HT-29 (cell line): ENCODE results near the gene NRM. TPM values are rescaled to one million over a fixed set of nuclear protein-coding genes. Genes with fewer than 3 reads are reported as not detected.
"Not testable (repeated sequence)": the region's sequence is repeated elsewhere in the genome, so short reads cannot be mapped to it uniquely, and the experiment has no call there.

Source experiments
- DNase-seq: peaks from one replicate; pipeline ENCODE4 v3.0.0-alpha.2; 2015; ENCODE audit warnings: low spot score
- total RNA-seq: library from RNA; depleted of rRNA; stranded (reverse); fragments of >200 nt; shearing (Covaris generic); gene quantifications from 2 replicates; pipeline ENCODE4 v1.2.3, GENCODE V29; 2014

The NRM gene
- total RNA-seq, 1 experiment from 2014 or later: 18.3 TPM

DNA sequence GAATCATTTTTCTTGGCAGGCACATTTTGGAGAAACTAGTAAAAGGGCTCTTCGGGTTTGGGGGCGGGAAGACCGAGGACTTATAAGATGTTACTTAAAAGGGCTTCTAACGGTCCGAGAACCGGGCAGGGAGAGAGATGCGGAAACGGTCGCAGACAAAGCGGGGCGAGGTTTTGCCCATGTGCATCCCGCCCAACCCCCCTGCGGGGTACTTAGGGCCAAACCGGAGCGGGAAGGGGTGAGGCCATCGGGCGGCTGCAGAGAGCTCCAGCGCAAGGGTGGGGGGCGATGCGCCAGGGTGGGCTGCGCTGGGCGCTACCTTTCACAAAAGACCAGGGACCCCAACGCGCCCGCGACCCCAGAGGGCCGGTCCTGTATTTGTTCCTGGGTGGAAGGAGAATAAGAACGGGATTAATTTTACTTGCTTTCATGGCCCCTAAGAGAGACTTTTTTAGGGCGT, 30.0 kb upstream of the NRM start:
- DNase-seq: peak; percentile 68

GRCh38 chr6:30719791-30720737, 29.3 kb upstream of the NRM start, which contains the start of gene TUBB:
Gene TUBB, plus strand, starts transcription at chr6:30720352. Its CDS starts 155 bp downstream, at chr6:30720507.
- DNase-seq: peak; percentile 99

GRCh38 chr6:30719356-30719755, 28.6 kb upstream of the NRM start:
- DNase-seq: no peak

GRCh38 chr6:30717845-30718720, 27.3 kb upstream of the NRM start:
- DNase-seq: not testable (repeated sequence)

DNA sequence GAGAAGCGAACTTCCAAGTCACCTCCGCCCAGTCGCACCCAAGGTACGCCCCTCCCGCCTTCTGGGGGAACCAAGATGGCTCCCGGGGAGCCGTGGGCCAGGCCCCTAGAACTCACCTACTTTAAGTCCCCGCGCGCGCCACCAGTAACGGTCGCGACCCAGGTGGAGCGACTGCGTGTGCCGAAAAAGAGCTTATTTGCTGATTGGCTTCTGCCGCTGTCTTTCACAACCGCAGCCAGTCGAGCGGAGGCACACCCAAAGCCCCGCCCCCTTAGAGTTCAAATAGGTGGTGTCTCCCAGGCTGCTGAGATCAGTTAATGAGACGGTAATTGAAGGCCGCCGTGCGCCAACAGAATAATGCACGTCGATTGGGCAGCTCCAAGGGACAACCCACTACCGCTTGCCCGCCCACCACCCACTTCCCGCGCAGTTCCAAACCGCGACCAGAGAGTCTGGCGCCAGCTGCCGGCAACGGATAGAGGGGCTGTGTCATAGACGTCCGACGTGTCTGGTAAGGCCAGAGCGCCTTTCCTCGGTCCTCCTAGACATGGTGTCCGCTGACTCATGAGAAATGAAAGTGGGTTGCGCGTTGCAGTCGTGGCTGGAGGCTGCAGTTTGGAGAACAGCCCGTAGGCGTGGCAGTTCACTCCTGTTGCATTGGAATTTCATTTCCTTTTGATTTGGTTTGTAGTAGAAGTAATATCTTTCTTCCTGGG, 26.5 kb upstream of the NRM start, which contains the start of gene MDC1:
MDC1 (minus strand) TSS at position 153 of the 716 bp plus-strand sequence. CDS start 2,106 bp downstream, outside the sequence.
- DNase-seq: peak; percentile 99

GRCh38 chr6:30716879-30717128, 26.0 kb upstream of the NRM start:
- DNase-seq: no peak

GRCh38 chr6:30714263-30714662, 23.5 kb upstream of the NRM start:
- DNase-seq: no peak

- DNase-seq: no peak
These were observed 21.7 kb upstream of the NRM start for GRCh38 chr6:30712441-30712945.

GRCh38 chr6:30711758-30712380, 21.1 kb upstream of the NRM start:
- DNase-seq: no peak

DNA sequence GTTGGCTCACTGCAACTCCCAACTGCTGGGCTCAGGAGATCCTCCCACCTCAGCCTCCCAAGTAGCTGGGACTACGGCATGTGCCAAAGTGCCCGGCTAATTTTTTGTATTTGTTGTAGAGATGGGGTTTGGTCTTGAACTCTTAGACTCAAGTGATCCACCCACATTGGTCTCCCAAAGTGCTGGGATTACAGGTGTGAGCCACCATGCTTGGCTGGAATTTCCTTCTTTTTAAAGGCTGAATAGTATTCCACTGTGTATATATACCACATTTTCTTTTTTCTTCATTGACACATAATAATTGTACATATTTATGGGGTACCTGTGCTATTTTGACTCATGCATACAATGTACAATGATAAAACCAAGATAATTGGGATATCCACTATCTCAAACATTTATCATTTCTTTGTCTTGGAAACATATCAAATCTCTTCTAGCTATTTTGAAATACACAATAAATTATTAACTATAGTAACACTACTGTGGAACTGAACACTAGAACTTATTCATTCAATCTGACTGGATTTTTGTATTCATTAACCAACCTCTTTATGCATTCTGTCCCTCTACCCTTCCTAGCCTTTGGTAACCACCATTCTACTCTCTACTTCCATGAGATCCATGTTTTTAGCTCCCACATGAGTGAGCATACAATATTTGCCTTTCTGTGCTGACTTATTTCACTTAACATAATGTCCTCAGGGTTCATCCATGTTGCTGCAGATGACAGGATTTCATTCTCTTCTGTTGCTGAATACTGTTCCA, 18.5 kb upstream of the NRM start:
- DNase-seq: no peak

DNA sequence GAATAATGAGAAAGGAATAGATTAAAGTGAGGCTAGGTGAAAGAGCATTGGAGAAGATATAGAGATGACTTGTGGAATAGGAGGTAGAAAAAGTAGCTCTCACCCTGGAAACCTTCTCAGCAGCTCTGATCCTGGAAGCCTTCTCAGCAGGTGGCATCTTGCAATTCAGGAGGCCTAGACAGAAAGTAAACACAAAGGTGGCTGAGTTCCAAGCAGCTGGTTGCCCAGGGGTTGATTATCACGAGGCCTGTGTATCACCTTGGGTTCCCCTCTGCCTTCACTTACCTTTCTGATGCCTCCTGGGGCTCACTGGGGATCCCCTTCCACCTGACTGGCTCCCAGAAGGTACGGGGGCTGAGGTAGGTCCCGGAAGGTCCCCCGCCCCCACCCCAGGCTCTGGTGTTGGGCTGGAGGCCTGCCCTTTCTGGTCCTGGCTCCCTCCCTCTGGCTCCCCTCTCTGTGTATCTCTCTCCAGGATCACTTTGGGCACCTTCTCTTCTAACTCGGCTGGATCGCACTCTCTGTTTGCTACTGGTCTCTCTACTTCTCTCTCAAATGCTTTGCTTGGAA, 16.6 kb upstream of the NRM start:
- peak; percentile 42 for DNase-seq

GRCh38 chr6:30705620-30706019, 14.8 kb upstream of the NRM start:
- DNase-seq: no peak

GRCh38 chr6:30703821-30704220, 13.0 kb upstream of the NRM start:
- DNase-seq: no peak

GRCh38 chr6:30703011-30703410, 12.2 kb upstream of the NRM start:
- no peak for DNase-seq

DNA sequence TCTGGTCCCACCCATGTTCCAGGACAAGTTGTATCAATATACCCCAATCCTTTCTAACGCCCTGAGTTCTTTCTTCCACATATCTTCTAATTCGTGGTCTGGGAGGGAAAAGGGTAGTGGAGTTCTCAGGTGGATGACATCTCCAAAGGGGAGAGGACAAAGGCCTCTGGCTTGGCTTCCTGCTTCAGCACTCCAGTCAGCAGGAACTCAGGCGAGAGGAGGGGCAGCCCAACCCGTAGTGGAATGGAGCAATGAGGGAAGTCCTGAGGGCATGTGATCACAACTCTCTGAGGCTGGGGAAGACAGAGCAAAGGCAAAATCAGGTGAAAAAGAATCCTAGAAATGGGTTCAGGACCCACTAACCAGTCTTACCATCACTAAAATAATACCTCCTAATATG, 9.6 kb upstream of the NRM start:
- DNase-seq: no peak

GRCh38 chr6:30696432-30696831, 5.6 kb upstream of the NRM start:
- DNase-seq: no peak

GRCh38 chr6:30691208-30691847, 544 bp upstream of the NRM start:
- DNase-seq: peak; percentile 44

GRCh38 chr6:30689985-30690384, 799 bp downstream of the NRM start:
- no peak for DNase-seq
